Measurements from ENCODE around the gene TEAD1. TPM values are rescaled to one million over a fixed set of nuclear protein-coding genes. Genes with fewer than 3 reads are reported as not detected.

Gene TEAD1
- total and polyA plus RNA-seq, 2 donors (not counting 1 experiment from before 2014, with no cell fraction given), result 88.6 to 121 TPM

GRCh38 chr11:12715941-12716340, 41.7 kb downstream of the TEAD1 start:
- Histone ChIP-seq H3K4me2 (ENCODE audit: extremely low read depth, insufficient read depth, low read length) (no peak overlapping the region), H4K20me1 (ENCODE audit: control insufficient read depth, extremely low read depth, insufficient read depth, low read length) (peaks cover 1% of the 10 kb centered on the region), H3K9ac (ENCODE audit: insufficient read depth, low read length) (no peak overlapping the region), H2AFZ (ENCODE audit: low read length) (no peak overlapping the region), H3K4me3 (replicated peaks in 1 of 4; ENCODE audit: control extremely low read depth in 1 of 4, insufficient read depth in 1 of 4, low read depth in 3 of 4, low read length in 4 of 4) (no peak overlapping the region), H3K9me3 (ENCODE audit: control insufficient read depth, insufficient read depth, low read depth, low read length) (no peaks in the 10 kb centered on the region), H3K27me3 (ENCODE audit: control insufficient read depth, insufficient read depth, low read length) (no peaks in the 10 kb centered on the region), H3K27ac (ENCODE audit: insufficient read depth, low read length) (no peak overlapping the region), H3K79me2 (ENCODE audit: control insufficient read depth, insufficient read depth, low read length) (peaks cover 97% of the 10 kb centered on the region), H3K4me1 (ENCODE audit: control insufficient read depth, extremely low read depth, insufficient read depth, low read length) (no peaks in the 10 kb centered on the region), H3K36me3 (ENCODE audit: control insufficient read depth, insufficient read depth, low read length) (no peaks in the 10 kb centered on the region)
- TF ChIP-seq CTCF (conservative IDR thresholded peaks at IDR 0.05 in 1 of 2, IDR thresholded peaks at IDR 0.05 in 1 of 2; ENCODE audit: low read depth in 1 of 2, low read length in 2 of 2), result no peak
- TF ChIP-seq EZH2 (IDR thresholded peaks at IDR 0.05; ENCODE audit: low read length, missing control alignments), result no peak
- DNase-seq (ENCODE audit: low read depth in 2 of 2), result no peak

- no peak overlapping the region for H3K4me2 ChIP-seq (ENCODE audit: extremely low read depth, insufficient read depth, low read length)
- no peak for DNase-seq (ENCODE audit: low read depth in 2 of 2)
- no peaks in the 10 kb centered on the region for H3K9me3 ChIP-seq (ENCODE audit: control insufficient read depth, insufficient read depth, low read depth, low read length)
- H4K20me1 ChIP-seq (ENCODE audit: control insufficient read depth, extremely low read depth, insufficient read depth, low read length), result peaks cover 1% of the 10 kb centered on the region
- no peaks in the 10 kb centered on the region for H3K4me1 ChIP-seq (ENCODE audit: control insufficient read depth, extremely low read depth, insufficient read depth, low read length)
- no peak overlapping the region for H3K9ac ChIP-seq (ENCODE audit: insufficient read depth, low read length)
- H3K36me3 ChIP-seq (ENCODE audit: control insufficient read depth, insufficient read depth, low read length), result no peaks in the 10 kb centered on the region
- TF ChIP-seq CTCF (conservative IDR thresholded peaks at IDR 0.05 in 1 of 2, IDR thresholded peaks at IDR 0.05 in 1 of 2; ENCODE audit: low read depth in 1 of 2, low read length in 2 of 2) (no peak), EZH2 (IDR thresholded peaks at IDR 0.05; ENCODE audit: low read length, missing control alignments) (no peak)
- peaks cover 97% of the 10 kb centered on the region for H3K79me2 ChIP-seq (ENCODE audit: control insufficient read depth, insufficient read depth, low read length)
- no peak overlapping the region for H3K4me3 ChIP-seq (replicated peaks in 1 of 4; ENCODE audit: control extremely low read depth in 1 of 4, insufficient read depth in 1 of 4, low read depth in 3 of 4, low read length in 4 of 4)
- no peak overlapping the region for H2AFZ ChIP-seq (ENCODE audit: low read length)
- H3K27me3 ChIP-seq (ENCODE audit: control insufficient read depth, insufficient read depth, low read length), result no peaks in the 10 kb centered on the region
- H3K27ac ChIP-seq (ENCODE audit: insufficient read depth, low read length), result no peak overlapping the region
Measured at GRCh38 chr11:12716816-12717215, 42.6 kb downstream of the TEAD1 start.

GRCh38 chr11:12717851-12718291, 43.6 kb downstream of the TEAD1 start:
- peak in 1 of 2 donors; percentile 54 for DNase-seq (ENCODE audit: low read depth in 2 of 2)
- Histone ChIP-seq H3K9ac (ENCODE audit: insufficient read depth, low read length) (no peak overlapping the region), H3K79me2 (ENCODE audit: control insufficient read depth, insufficient read depth, low read length) (peaks cover 98% of the 10 kb centered on the region), H3K27me3 (ENCODE audit: control insufficient read depth, insufficient read depth, low read length) (no peaks in the 10 kb centered on the region), H3K4me3 (replicated peaks in 1 of 4; ENCODE audit: control extremely low read depth in 1 of 4, insufficient read depth in 1 of 4, low read depth in 3 of 4, low read length in 4 of 4) (no peak overlapping the region), H2AFZ (ENCODE audit: low read length) (no peak overlapping the region), H3K4me1 (ENCODE audit: control insufficient read depth, extremely low read depth, insufficient read depth, low read length) (no peaks in the 10 kb centered on the region), H3K36me3 (ENCODE audit: control insufficient read depth, insufficient read depth, low read length) (peaks cover 2% of the 10 kb centered on the region), H3K9me3 (ENCODE audit: control insufficient read depth, insufficient read depth, low read depth, low read length) (no peaks in the 10 kb centered on the region), H4K20me1 (ENCODE audit: control insufficient read depth, extremely low read depth, insufficient read depth, low read length) (peaks cover 1% of the 10 kb centered on the region), H3K4me2 (ENCODE audit: extremely low read depth, insufficient read depth, low read length) (no peak overlapping the region), H3K27ac (ENCODE audit: insufficient read depth, low read length) (no peak overlapping the region)
- no peak for TF ChIP-seq EZH2 (IDR thresholded peaks at IDR 0.05; ENCODE audit: low read length, missing control alignments)
- TF ChIP-seq CTCF (conservative IDR thresholded peaks at IDR 0.05 in 1 of 2, IDR thresholded peaks at IDR 0.05 in 1 of 2; ENCODE audit: low read depth in 1 of 2, low read length in 2 of 2), result no peak

Measured in fibroblast of lung (primary cell).